ENCODE measurements around the gene HDAC9.

HDAC9 gene

GRCh38 chr7:18494821-18495408 is 634 bp upstream of the HDAC9 start:
- DNase-seq: no peak

GRCh38 chr7:18496341-18496700 is 772 bp downstream of the HDAC9 start:
- DNase-seq: no peak

- no peak for DNase-seq
Measured at GRCh38 chr7:18497082-18497481, 1.5 kb downstream of the HDAC9 start.

- no peak for DNase-seq
Measured at GRCh38 chr7:18497800-18498199, 2.3 kb downstream of the HDAC9 start.

GRCh38 chr7:18498341-18498740 is 2.8 kb downstream of the HDAC9 start:
- DNase-seq: no peak

- no peak for DNase-seq
Measured at GRCh38 chr7:18499407-18500177, 4.0 kb downstream of the HDAC9 start.

GRCh38 chr7:18503126-18503866 is 7.7 kb downstream of the HDAC9 start:
- no peak for DNase-seq

- DNase-seq: no peak
Measured at GRCh38 chr7:18504965-18505364, 9.4 kb downstream of the HDAC9 start.

GRCh38 chr7:18505870-18506460 is 10.4 kb downstream of the HDAC9 start:
- no peak for DNase-seq

- no peak for DNase-seq
Measured at GRCh38 chr7:18508443-18509427, 13.2 kb downstream of the HDAC9 start.

GRCh38 chr7:18509481-18509880 is 13.9 kb downstream of the HDAC9 start:
- no peak for DNase-seq

- no peak for DNase-seq
Measured at GRCh38 chr7:18511351-18512140, 16.0 kb downstream of the HDAC9 start.

- no peak for DNase-seq
Measured at GRCh38 chr7:18513343-18513742, 17.8 kb downstream of the HDAC9 start.

- DNase-seq: no peak
Measured at GRCh38 chr7:18515067-18515466, 19.5 kb downstream of the HDAC9 start.

- no peak for DNase-seq
Measured at GRCh38 chr7:18517646-18518045, 22.1 kb downstream of the HDAC9 start.

- DNase-seq: no peak
Measured at GRCh38 chr7:18518555-18518954, 23.0 kb downstream of the HDAC9 start.

- DNase-seq: no peak
Measured at GRCh38 chr7:18520450-18521235, 25.1 kb downstream of the HDAC9 start.

GRCh38 chr7:18521236-18521589 is 25.7 kb downstream of the HDAC9 start:
- no peak for DNase-seq

GRCh38 chr7:18521945-18522566 is 26.5 kb downstream of the HDAC9 start:
- no peak for DNase-seq

- DNase-seq: no peak
Measured at GRCh38 chr7:18524248-18524647, 28.7 kb downstream of the HDAC9 start.
